Measurements from ENCODE around the gene NFX1.

- TF ChIP-seq CTCF (IDR thresholded peaks at IDR 0.05) (no peak), EZH2 (IDR thresholded peaks at IDR 0.05; ENCODE audit: borderline replicate concordance, insufficient read depth, low read depth, low read length, poor library complexity, severe bottlenecking) (no peak)
Observed at GRCh38 chr9:33320568-33321261, 30.4 kb downstream of the NFX1 start.
